ENCODE measurements around the gene AFF4. TPM values are rescaled to one million over a fixed set of nuclear protein-coding genes. Genes with fewer than 3 reads are reported as not detected.

AFF4 gene
- total and polyA plus RNA-seq, 2 donors (not counting 1 experiment from before 2014, with no cell fraction given), result 16.2 to 81.5 TPM

DNA sequence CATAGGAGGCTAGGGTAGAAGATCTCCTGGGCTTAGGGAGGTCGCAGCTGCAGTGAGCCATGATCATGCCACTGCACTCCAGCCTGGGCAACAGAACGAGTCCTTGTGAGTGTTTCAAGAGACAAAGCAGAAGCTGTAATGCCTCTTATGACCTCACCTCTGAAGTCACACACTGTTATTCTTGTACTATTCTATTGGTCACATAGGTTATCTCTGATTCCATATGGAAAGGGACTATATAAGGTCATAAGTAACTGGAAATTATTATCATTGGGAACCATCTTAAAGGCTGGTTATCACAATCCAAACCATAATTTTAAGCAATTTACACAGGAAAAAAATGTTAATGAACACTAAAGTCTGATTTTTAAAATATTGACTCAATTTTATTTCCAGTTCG is 17.9 kb upstream of the AFF4 start:
- DNase-seq, result no peak
- no peaks in the 10 kb centered on the region for H4K20me1 ChIP-seq (ENCODE audit: control insufficient read depth, insufficient read depth, low read length, poor library complexity, severe bottlenecking)
- Mint-ChIP-seq H3K4me3 (no peak overlapping the region), H3K9me3 (ENCODE audit: insufficient read depth) (peaks cover 4% of the 10 kb centered on the region), H3K4me1 (no peaks in the 10 kb centered on the region), H3K27me3 (no peaks in the 10 kb centered on the region), H3K27ac (no peak overlapping the region)
- H3K4me2 ChIP-seq (replicated peaks; ENCODE audit: low read depth, low read length, poor library complexity, severe bottlenecking), result no peak overlapping the region
- H2AFZ ChIP-seq (ENCODE audit: insufficient read depth, low read depth, low read length, poor library complexity, severe bottlenecking), result no peak overlapping the region
- no peaks in the 10 kb centered on the region for H3K4me1 ChIP-seq (ENCODE audit: control insufficient read depth in 2 of 2, insufficient read depth in 2 of 2, low read length in 2 of 2)
- H3K9me3 ChIP-seq (ENCODE audit: control extremely low read depth in 1 of 3, control insufficient read depth in 2 of 3, insufficient read depth in 1 of 3, low read length in 2 of 3), result peaks cover 0 to 11% (median 3%) of the 10 kb centered on the region in 3 donors
- no peak overlapping the region for H3K9ac ChIP-seq (ENCODE audit: low read length)
- no CpG with 5 or more reads among the region's 3 CpGs for WGBS (ENCODE audit: insufficient coverage)
- H3K4me3 ChIP-seq (ENCODE audit: control extremely low read depth in 1 of 5, extremely low read depth in 1 of 5, insufficient read depth in 1 of 5, low read depth in 2 of 5, low read length in 4 of 5), result no peak overlapping the region
- no peak for ATAC-seq (ENCODE audit: low read depth)
- no peak overlapping the region for H3K27ac ChIP-seq (ENCODE audit: low read length in 2 of 2)
- TF ChIP-seq CTCF (IDR thresholded peaks at IDR 0.05), result no peak
- TF ChIP-seq EZH2 (IDR thresholded peaks at IDR 0.05; ENCODE audit: borderline replicate concordance, insufficient read depth, low read depth, low read length, poor library complexity, severe bottlenecking), result no peak
- intact Hi-C loops (cut with micrococcal nuclease), result no loop called here
- H3K79me2 ChIP-seq (ENCODE audit: control insufficient read depth, insufficient read depth, low read length), result no peaks in the 10 kb centered on the region
- H3K36me3 ChIP-seq (replicated peaks in 1 of 2; ENCODE audit: control extremely low read depth in 1 of 2, control insufficient read depth in 1 of 2, extremely low read depth in 1 of 2, insufficient read depth in 2 of 2, low read length in 1 of 2), result no peaks in the 10 kb centered on the region
- no peaks in the 10 kb centered on the region for H3K27me3 ChIP-seq (replicated peaks in 1 of 4; ENCODE audit: control extremely low read depth in 1 of 4, control insufficient read depth in 3 of 4, insufficient read depth in 4 of 4, low read length in 3 of 4)
- ChIA-PET POLR2A (no interaction called here), CTCF (no interaction called here)

GRCh38 chr5:132979976-132980375 is 16.5 kb upstream of the AFF4 start:
- no peaks in the 10 kb centered on the region for H3K36me3 ChIP-seq (replicated peaks in 1 of 2; ENCODE audit: control extremely low read depth in 1 of 2, control insufficient read depth in 1 of 2, extremely low read depth in 1 of 2, insufficient read depth in 2 of 2, low read length in 1 of 2)
- H3K27ac Mint-ChIP-seq, result no peak overlapping the region
- no peaks in the 10 kb centered on the region for H3K27me3 ChIP-seq (replicated peaks in 1 of 4; ENCODE audit: control extremely low read depth in 1 of 4, control insufficient read depth in 3 of 4, insufficient read depth in 4 of 4, low read length in 3 of 4)
- H3K4me3 Mint-ChIP-seq, result no peak overlapping the region
- H3K27me3 Mint-ChIP-seq, result no peaks in the 10 kb centered on the region
- no peak overlapping the region for H3K4me2 ChIP-seq (replicated peaks; ENCODE audit: low read depth, low read length, poor library complexity, severe bottlenecking)
- ChIA-PET POLR2A (no interaction called here), CTCF (no interaction called here)
- peaks cover 0 to 11% (median 3%) of the 10 kb centered on the region in 3 donors for H3K9me3 ChIP-seq (ENCODE audit: control extremely low read depth in 1 of 3, control insufficient read depth in 2 of 3, insufficient read depth in 1 of 3, low read length in 2 of 3)
- no peaks in the 10 kb centered on the region for H3K4me1 Mint-ChIP-seq
- H3K27ac ChIP-seq (ENCODE audit: low read length in 2 of 2), result no peak overlapping the region
- no peaks in the 10 kb centered on the region for H3K4me1 ChIP-seq (ENCODE audit: control insufficient read depth in 2 of 2, insufficient read depth in 2 of 2, low read length in 2 of 2)
- peaks cover 4% of the 10 kb centered on the region for H3K9me3 Mint-ChIP-seq (ENCODE audit: insufficient read depth)
- no peak overlapping the region for H3K4me3 ChIP-seq (ENCODE audit: control extremely low read depth in 1 of 5, extremely low read depth in 1 of 5, insufficient read depth in 1 of 5, low read depth in 2 of 5, low read length in 4 of 5)
- TF ChIP-seq CTCF (IDR thresholded peaks at IDR 0.05) (no peak), EZH2 (IDR thresholded peaks at IDR 0.05; ENCODE audit: borderline replicate concordance, insufficient read depth, low read depth, low read length, poor library complexity, severe bottlenecking) (no peak)
- no peak for ATAC-seq (ENCODE audit: low read depth)
- no peaks in the 10 kb centered on the region for H4K20me1 ChIP-seq (ENCODE audit: control insufficient read depth, insufficient read depth, low read length, poor library complexity, severe bottlenecking)
- no peak overlapping the region for H2AFZ ChIP-seq (ENCODE audit: insufficient read depth, low read depth, low read length, poor library complexity, severe bottlenecking)
- no peak overlapping the region for H3K9ac ChIP-seq (ENCODE audit: low read length)
- no peaks in the 10 kb centered on the region for H3K79me2 ChIP-seq (ENCODE audit: control insufficient read depth, insufficient read depth, low read length)
- WGBS (ENCODE audit: insufficient coverage), result no CpG with 5 or more reads among the region's 2 CpGs
- no peak for DNase-seq
- intact Hi-C loops (cut with micrococcal nuclease), result no loop called here

All from B cell (primary cell).